ENCODE measurements around the gene ZNF567. TPM values are rescaled to one million over a fixed set of nuclear protein-coding genes. Genes with fewer than 3 reads are reported as not detected.
A peak's percentile ranks its signal among the peaks of the same experiment; 100 is the strongest.
"Not testable (repeated sequence)": the region's sequence is repeated elsewhere in the genome, so short reads cannot be mapped to it uniquely, and the experiment has no call there.

ZNF567 gene
- 3.6 TPM for polyA plus RNA-seq (2013, experiment 1 of 2; ENCODE audit: insufficient read length)
- 5.0 TPM for polyA plus RNA-seq (2013, experiment 2 of 2; ENCODE audit: insufficient read length)

GRCh38 chr19:36687214-36688056 lies at the start of gene ZNF567:
TSS of gene ZNF567 (plus strand) at chr19:36687612. CDS start at chr19:36694868, 7,256 bp downstream.
- DNase-seq, result peak; percentile 95

- DNase-seq, result peak; percentile 2
Observed at GRCh38 chr19:36638862-36639510, 48.4 kb upstream of the ZNF567 start.

GRCh38 chr19:36646746-36647145 lies 40.7 kb upstream of the ZNF567 start:
- no peak for DNase-seq

GRCh38 chr19:36652958-36653357 lies 34.5 kb upstream of the ZNF567 start:
- no peak for DNase-seq

- DNase-seq, result no peak
Observed at GRCh38 chr19:36665832-36666231, 21.6 kb upstream of the ZNF567 start.

- DNase-seq, result no peak
Observed at GRCh38 chr19:36668646-36669045, 18.8 kb upstream of the ZNF567 start.

GRCh38 chr19:36672368-36672767 lies 15.0 kb upstream of the ZNF567 start:
- DNase-seq, result no peak

GRCh38 chr19:36674201-36674600 lies 13.2 kb upstream of the ZNF567 start:
- no peak for DNase-seq

GRCh38 chr19:36679455-36679854 lies 8.0 kb upstream of the ZNF567 start:
- no peak for DNase-seq

GRCh38 chr19:36685835-36686234 lies 1.6 kb upstream of the ZNF567 start:
- no peak for DNase-seq

GRCh38 chr19:36686365-36687213 lies 823 bp upstream of the ZNF567 start:
- no peak for DNase-seq

- no peak for DNase-seq
Observed at GRCh38 chr19:36688058-36688457, 646 bp downstream of the ZNF567 start.

- no peak for DNase-seq
Observed at GRCh38 chr19:36707134-36707533, 19.7 kb downstream of the ZNF567 start.

GRCh38 chr19:36709423-36709822 lies 22.0 kb downstream of the ZNF567 start:
- no peak for DNase-seq

- peak; percentile 2 for DNase-seq
Observed at GRCh38 chr19:36719687-36720556, 32.5 kb downstream of the ZNF567 start.

GRCh38 chr19:36736166-36736565 lies 48.8 kb downstream of the ZNF567 start:
- DNase-seq, result not testable (repeated sequence)

GRCh38 chr19:36745870-36746269 lies 58.5 kb downstream of the ZNF567 start:
- no peak for DNase-seq

- no peak for DNase-seq
Observed at GRCh38 chr19:36747750-36748149, 60.3 kb downstream of the ZNF567 start.

GRCh38 chr19:36748431-36749275 lies 61.2 kb downstream of the ZNF567 start:
- no peak for DNase-seq

GRCh38 chr19:36749613-36750012 lies 62.2 kb downstream of the ZNF567 start:
- not testable (repeated sequence) for DNase-seq
